GM12801 (cell line): Measurements from ENCODE around the gene ABHD17C.

Experiments used
- CTCF ChIP-seq: IDR thresholded peaks from one replicate; pipeline ENCODE4 v1.5.1; 2011; ENCODE audit warnings: control low read depth; ENCODE audit not compliant: insufficient read length; ENCODE audit errors: extremely low read depth

The ABHD17C gene

DNA sequence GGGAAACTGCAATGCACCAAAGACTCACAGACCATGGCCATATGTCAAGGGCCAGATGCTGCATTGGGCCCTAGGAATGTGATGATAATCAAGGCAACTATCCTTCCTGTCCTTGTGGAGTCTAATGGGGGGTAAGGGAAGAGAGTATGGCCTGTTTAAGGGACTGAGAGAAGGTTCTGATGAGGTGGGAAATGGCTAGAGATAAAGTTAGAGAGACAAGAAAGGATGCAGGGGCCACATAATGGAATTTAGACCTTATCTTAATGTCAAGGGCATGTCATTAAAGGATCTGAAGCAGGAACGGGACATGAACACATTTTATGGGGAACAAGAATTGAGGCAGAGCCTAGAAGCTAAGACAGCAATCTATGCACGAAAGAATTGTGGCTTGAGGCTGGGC lies 30.0 kb upstream of the ABHD17C start:
- TF ChIP-seq CTCF: no peak

DNA sequence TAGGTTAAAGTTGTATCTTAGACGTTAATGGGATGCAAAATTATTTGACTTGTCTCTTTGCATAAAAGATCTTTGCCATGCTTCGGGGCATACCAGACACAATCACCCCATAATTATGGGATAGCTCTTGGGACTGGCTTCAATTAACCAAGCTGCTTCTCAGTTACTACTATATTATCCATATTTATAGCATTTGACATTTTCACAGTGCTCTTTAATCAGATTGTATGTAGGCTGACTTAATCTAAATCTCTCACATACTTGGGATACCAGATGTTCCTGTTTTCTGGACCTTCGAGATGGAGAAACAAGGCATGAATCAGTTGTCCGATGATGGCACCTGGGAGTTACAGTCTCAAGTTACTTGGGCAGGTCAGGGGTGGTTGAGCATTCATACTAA lies 27.2 kb upstream of the ABHD17C start:
- no peak for TF ChIP-seq CTCF

- no peak for TF ChIP-seq CTCF
Measured at GRCh38 chr15:80668546-80669236, 26.4 kb upstream of the ABHD17C start.

- TF ChIP-seq CTCF: no peak
Measured at GRCh38 chr15:80669663-80670273, 25.3 kb upstream of the ABHD17C start.

GRCh38 chr15:80673561-80674244 lies 21.4 kb upstream of the ABHD17C start:
- TF ChIP-seq CTCF: no peak

DNA sequence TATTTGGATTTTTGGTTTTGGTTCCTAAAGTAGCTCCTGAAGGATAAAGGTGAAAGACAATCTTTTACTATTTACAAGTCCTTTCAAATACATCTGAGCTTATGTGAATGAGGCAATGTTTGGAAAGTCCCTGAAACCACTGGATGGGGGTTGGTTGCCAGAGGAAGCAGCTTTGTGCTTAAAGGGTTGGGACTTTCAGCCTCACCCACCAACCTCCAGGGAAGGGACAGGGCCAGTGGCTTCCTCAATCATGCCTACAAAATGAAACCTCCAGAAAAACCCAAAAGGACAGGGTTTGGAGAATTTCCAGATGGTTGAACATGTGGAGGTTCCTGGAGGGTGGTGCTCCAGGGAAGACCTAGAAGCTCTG lies 20.9 kb upstream of the ABHD17C start:
- TF ChIP-seq CTCF: no peak

DNA sequence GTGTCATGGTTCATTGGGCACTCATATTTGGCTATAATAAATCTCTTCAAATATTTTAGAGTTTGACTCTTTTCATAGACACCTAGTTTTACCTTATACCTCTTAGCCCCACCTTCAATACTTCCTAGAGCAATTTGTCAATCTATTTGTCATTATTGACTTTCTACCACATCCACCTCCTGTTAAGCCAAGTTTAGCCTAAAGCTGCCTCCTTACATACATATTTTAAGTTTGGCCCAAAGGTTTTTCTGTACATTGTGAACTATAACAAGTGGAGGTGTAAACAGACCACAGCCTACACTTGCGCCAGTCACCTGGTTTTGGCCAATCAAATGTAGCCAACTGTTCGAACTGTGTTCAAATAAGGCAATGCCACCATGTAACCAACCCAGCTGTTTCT lies 18.1 kb upstream of the ABHD17C start:
- TF ChIP-seq CTCF: no peak
